ENCODE results near the gene THAP9.

Gene THAP9

DNA sequence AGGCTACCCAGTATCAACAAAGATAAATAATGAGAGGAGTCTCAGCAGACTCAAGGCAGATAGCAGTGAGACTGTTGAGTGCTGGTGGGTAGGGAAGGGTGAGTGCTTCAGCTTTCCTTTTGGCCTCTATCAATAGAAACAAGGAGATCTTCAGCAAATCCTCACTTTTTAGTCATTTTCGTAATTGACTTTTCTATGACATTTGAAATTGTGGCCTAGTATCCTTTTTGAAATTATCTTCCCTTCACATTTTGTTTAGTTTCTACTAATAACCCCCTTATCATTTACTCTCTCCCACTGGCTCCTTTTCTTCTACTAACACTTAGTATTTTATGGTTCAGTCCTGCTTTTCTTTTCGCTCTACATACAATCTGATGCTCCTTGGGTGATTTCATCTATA is 65.2 kb downstream of the THAP9 start:
- DNase-seq, result no peak

DNA sequence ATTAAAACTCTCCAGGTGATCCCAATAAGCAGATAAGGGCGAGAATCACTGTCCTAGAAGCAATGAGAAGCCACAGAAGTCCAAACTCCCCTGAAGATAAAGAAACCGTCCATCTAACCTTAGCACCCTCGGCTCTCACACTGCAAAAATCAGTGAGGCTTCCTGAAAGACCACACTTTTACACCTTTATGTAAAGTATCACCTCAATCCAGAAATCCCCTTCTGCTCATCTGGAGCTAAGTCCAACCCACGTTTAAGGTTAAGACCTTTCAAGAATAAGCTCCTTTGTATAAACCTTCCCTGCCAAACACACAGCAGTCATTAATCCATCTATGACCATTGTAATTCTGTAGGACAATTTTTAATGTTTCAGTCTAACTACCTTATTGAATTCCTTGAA is 68.4 kb downstream of the THAP9 start:
- no peak for DNase-seq

DNA sequence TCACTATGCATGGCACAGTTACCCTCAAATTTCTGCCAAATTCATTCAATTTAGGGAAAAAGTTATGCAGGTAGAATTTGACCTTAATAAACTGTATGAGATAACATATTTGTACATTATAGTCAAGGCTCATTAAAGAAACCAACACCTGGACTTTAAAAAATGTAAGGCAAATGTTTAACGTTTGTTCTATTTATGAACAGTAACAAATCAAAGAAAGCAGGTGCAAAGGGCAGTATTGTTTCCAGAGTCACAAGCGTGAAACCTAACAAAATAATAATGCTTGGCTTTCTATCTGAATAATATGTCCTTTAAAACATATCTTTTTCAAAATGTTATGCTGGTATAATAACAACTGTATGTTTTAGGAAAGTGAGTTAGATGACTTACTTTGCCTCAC is 68.9 kb downstream of the THAP9 start:
- no peak for DNase-seq
